ENCODE data around the gene COL25A1. TPM values are rescaled to one million over a fixed set of nuclear protein-coding genes. Genes with fewer than 3 reads are reported as not detected.

COL25A1 gene
- total RNA-seq, 1 experiment from 2014 or later: 4.2 TPM

DNA sequence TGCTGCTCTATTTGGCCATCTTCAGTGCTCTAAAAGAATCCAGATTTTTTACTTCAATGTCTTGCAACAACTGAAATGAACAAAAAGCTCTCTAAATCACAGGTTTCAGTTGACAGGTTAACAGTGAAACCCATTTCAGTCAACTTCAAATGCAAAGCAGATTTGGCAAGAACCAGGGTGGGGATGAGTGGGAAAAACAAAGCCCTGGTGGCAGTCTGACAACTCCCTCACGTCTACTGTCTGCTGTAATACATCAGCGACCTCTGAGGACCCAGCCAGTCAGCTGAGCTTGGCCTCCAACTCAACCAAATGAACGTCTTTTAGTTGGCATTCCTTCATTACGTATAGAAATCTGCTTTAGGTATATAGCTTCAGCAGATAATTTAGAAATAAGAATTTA lies 95.8 kb downstream of the COL25A1 start:
- no peaks in the 10 kb centered on the region for H3K36me3 Mint-ChIP-seq (ENCODE audit: insufficient read depth in 1 of 3, low read depth in 3 of 3)
- H4K91ac ChIP-seq (ENCODE audit: insufficient read length, low read depth, low read length): no peak overlapping the region
- H3T11ph ChIP-seq (ENCODE audit: low read length): no peak overlapping the region
- H3K27me3 Mint-ChIP-seq (ENCODE audit: low read depth): no peaks in the 10 kb centered on the region
- H2BK20ac ChIP-seq (ENCODE audit: low read depth, low read length, poor library complexity, severe bottlenecking): no peak overlapping the region
- H3K23me2 ChIP-seq (ENCODE audit: insufficient read length, low read depth, low read length, poor library complexity, severe bottlenecking): no peaks in the 10 kb centered on the region
- no peak overlapping the region for H3K56ac ChIP-seq (ENCODE audit: insufficient read length, low read depth, low read length)
- no peaks in the 10 kb centered on the region for H4K20me1 ChIP-seq (ENCODE audit: control insufficient read depth, insufficient read depth, insufficient read length)
- no CpG with 5 or more reads among the region's 4 CpGs for WGBS (ENCODE audit: extremely low coverage, insufficient read length, low lambda C conversion rate)
- no peak overlapping the region for H2AFZ ChIP-seq (ENCODE audit: low read length)
- no peaks in the 10 kb centered on the region for H3K9me3 Mint-ChIP-seq
- H4K5ac ChIP-seq (ENCODE audit: insufficient read length, low read depth, low read length): no peak overlapping the region
- H3K9me3 ChIP-seq (ENCODE audit: control insufficient read depth, low read depth, low read length): no peaks in the 10 kb centered on the region
- H2BK5ac ChIP-seq (ENCODE audit: insufficient read length, low read length): no peak overlapping the region
- no peaks in the 10 kb centered on the region; the same call in 1 of the 2 replicates for H3K4me1 ChIP-seq (ENCODE audit: insufficient read depth, low read length)
- H3K27ac Mint-ChIP-seq: no peak overlapping the region
- H2AK5ac ChIP-seq (ENCODE audit: insufficient read length, low read length): no peak overlapping the region
- H3K23ac ChIP-seq (ENCODE audit: insufficient read length, low read depth, low read length): no peak overlapping the region
- H3K9ac ChIP-seq (ENCODE audit: extremely low read depth, insufficient read length, low read length): no peak overlapping the region
- no peak overlapping the region for H3K4me3 Mint-ChIP-seq
- H3K27ac ChIP-seq (ENCODE audit: insufficient read length, low read depth, low read length): no peak overlapping the region
- H4K8ac ChIP-seq (replicated peaks; ENCODE audit: insufficient read length, low read depth, low read length): no peak overlapping the region
- no peak overlapping the region for H3K14ac ChIP-seq (ENCODE audit: insufficient read depth, low read length)
- no peaks in the 10 kb centered on the region for H3K79me2 ChIP-seq (ENCODE audit: insufficient read depth, low read length)
- H2BK15ac ChIP-seq (ENCODE audit: low read depth, low read length): no peak overlapping the region
- no peak overlapping the region for H3K4ac ChIP-seq (ENCODE audit: low read depth, low read length)
- DNase-seq: no peak
- H3K4me2 ChIP-seq (ENCODE audit: insufficient read depth, insufficient read length, low read length): no peak overlapping the region
- TF ChIP-seq, protein P1, sequence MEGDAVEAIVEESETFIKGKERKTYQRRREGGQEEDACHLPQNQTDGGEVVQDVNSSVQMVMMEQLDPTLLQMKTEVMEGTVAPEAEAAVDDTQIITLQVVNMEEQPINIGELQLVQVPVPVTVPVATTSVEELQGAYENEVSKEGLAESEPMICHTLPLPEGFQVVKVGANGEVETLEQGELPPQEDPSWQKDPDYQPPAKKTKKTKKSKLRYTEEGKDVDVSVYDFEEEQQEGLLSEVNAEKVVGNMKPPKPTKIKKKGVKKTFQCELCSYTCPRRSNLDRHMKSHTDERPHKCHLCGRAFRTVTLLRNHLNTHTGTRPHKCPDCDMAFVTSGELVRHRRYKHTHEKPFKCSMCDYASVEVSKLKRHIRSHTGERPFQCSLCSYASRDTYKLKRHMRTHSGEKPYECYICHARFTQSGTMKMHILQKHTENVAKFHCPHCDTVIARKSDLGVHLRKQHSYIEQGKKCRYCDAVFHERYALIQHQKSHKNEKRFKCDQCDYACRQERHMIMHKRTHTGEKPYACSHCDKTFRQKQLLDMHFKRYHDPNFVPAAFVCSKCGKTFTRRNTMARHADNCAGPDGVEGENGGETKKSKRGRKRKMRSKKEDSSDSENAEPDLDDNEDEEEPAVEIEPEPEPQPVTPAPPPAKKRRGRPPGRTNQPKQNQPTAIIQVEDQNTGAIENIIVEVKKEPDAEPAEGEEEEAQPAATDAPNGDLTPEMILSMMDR (conservative IDR thresholded peaks at IDR 0.05): no peak
- peaks cover 9 to 17% of the 10 kb centered on the region in 2 experiments for H3K4me1 Mint-ChIP-seq
- H3K18ac ChIP-seq (ENCODE audit: insufficient read length, low read depth, low read length): no peak overlapping the region
- H3K27me3 ChIP-seq (ENCODE audit: insufficient read depth, low read length): no peaks in the 10 kb centered on the region
- H3K79me1 ChIP-seq (ENCODE audit: insufficient read depth, low read depth, low read length, poor library complexity, severe bottlenecking): no peaks in the 10 kb centered on the region
- no peak overlapping the region for H2BK12ac ChIP-seq (ENCODE audit: insufficient read length, low read depth, low read length)
- no peak overlapping the region for H2BK120ac ChIP-seq (ENCODE audit: low read depth, low read length, poor library complexity, severe bottlenecking)
